GM12878 (cell line): ENCODE data around the gene AGAP2. TPM values are rescaled to one million over a fixed set of nuclear protein-coding genes. Genes with fewer than 3 reads are reported as not detected.

Experiments
- ATAC-seq: fragments of 200-7000 bp; cut with Tn5 transposase; 3 replicates; pipeline ENCODE4 v1.9.1; 2020; ENCODE audit warnings: mild to moderate bottlenecking, moderate library complexity
- BruUV-seq: library from RNA; stranded (reverse); fragments of 400-500 nt; replicated peaks from 2 replicates; lab custom pipeline; 2021; lab: Mats Ljungman, UMichigan
- CTCF ChIA-PET: fragments of 300-600 bp; sonication (Branson Sonifier 250); formaldehyde crosslinking; extraction: SDS; loops from one replicate; lab custom pipeline; 2021; ENCODE audit warnings: inconsistent platforms; lab: Yijun Ruan, JAX
- POLR2A ChIA-PET: fragments of 350-600 bp; formaldehyde crosslinking; extraction: SDS; loops from one replicate; lab custom pipeline; 2021; ENCODE audit warnings: inconsistent platforms; lab: Charles Lee
- RAD21 ChIA-PET: fragments of 300-600 bp; sonication (Branson Sonifier 250); formaldehyde crosslinking; loops from one replicate; lab custom pipeline; 2023; ENCODE audit warnings: antibody characterized with exemption; ENCODE audit not compliant: unreplicated experiment; lab: Charles Lee
- SMC1A ChIA-PET: fragments of 300-600 bp; sonication (Branson Sonifier 250); formaldehyde crosslinking; loops from one replicate; lab custom pipeline; 2023; ENCODE audit not compliant: unreplicated experiment, uncharacterized antibody; lab: Charles Lee
- DNase-seq: peaks from one replicate; pipeline ENCODE4 v3.0.0-alpha.2; 2011; ENCODE audit warnings: low read depth, low spot score
- FAIRE-seq: peaks from 3 replicates; lab custom pipeline; 2011; peaks lifted over from hg19 to GRCh38; lab: Jason Lieb, UNC
- H2AFZ ChIP-seq: 2 replicates; pipeline ENCODE4 v1.6.0; 2011; ENCODE audit warnings: low read depth, low read length, control low read depth; ENCODE audit not compliant: control insufficient read depth
- H3K27ac ChIP-seq: 2 replicates; pipeline ENCODE4 v1.5.1; 2011; ENCODE audit warnings: control low read depth; ENCODE audit not compliant: control insufficient read depth, insufficient read depth
- H3K27me3 ChIP-seq, 2 experiments: replicated peaks in 1 of 2; 2 replicates each; pipeline versions ENCODE4 v1.6.0 to v1.6.1; 2011; ENCODE audit warnings: low read length in 1 of 2; ENCODE audit not compliant: control insufficient read depth in 2 of 2, insufficient read depth in 2 of 2
- H3K36me3 ChIP-seq, 2 experiments: 2 replicates each; pipeline ENCODE4 v1.5.1; 2011; ENCODE audit warnings: low read length in 1 of 2; ENCODE audit not compliant: control insufficient read depth in 2 of 2, insufficient read depth in 2 of 2
- H3K4me1 ChIP-seq: 2 replicates; pipeline ENCODE4 v1.6.1; 2011; ENCODE audit warnings: mild to moderate bottlenecking, low read length, moderate library complexity, mixed read lengths; ENCODE audit not compliant: control insufficient read depth, insufficient read depth
- H3K4me2 ChIP-seq: 2 replicates; pipeline ENCODE4 v1.6.0; 2011; ENCODE audit warnings: control low read depth; ENCODE audit not compliant: control insufficient read depth, insufficient read depth
- H3K4me3 ChIP-seq: fragments of 200-600 bp; sonication (generic); 2 replicates; pipeline ENCODE4 v1.5.1; 2016
- H3K79me2 ChIP-seq: 2 replicates; pipeline ENCODE4 v1.6.0; 2011; ENCODE audit warnings: low read length; ENCODE audit not compliant: control insufficient read depth, insufficient read depth
- H3K9ac ChIP-seq: 2 replicates; pipeline ENCODE4 v1.8.0; 2011; ENCODE audit warnings: low read length, control low read depth, mixed read lengths; ENCODE audit not compliant: control insufficient read depth, insufficient read depth
- H3K9me3 ChIP-seq: replicated peaks from 3 replicates; pipeline ENCODE4 v1.5.1; 2011; ENCODE audit warnings: mild to moderate bottlenecking, low read length; ENCODE audit not compliant: control insufficient read depth, insufficient read depth
- H4K20me1 ChIP-seq: 2 replicates; pipeline ENCODE4 v1.6.0; 2011; ENCODE audit not compliant: control insufficient read depth, insufficient read depth
- ATF3 ChIP-seq: IDR thresholded peaks from 2 replicates; pipeline ENCODE4 v1.6.1; 2011; ENCODE audit warnings: low read depth, mild to moderate bottlenecking, low read length, moderate library complexity, borderline replicate concordance; ENCODE audit errors: extremely low read depth
- CREB1 ChIP-seq: IDR thresholded peaks from 2 replicates; pipeline ENCODE4 v1.6.1; 2012; ENCODE audit warnings: low read depth, mild to moderate bottlenecking, inconsistent platforms
- FOXM1 ChIP-seq: IDR thresholded peaks from 2 replicates; pipeline ENCODE4 v1.6.1; 2012; ENCODE audit warnings: low read depth, mild to moderate bottlenecking, inconsistent platforms, low read length, moderate library complexity
- IRF3 ChIP-seq: fragments of 450-650 bp; IDR thresholded peaks from 2 replicates; pipeline ENCODE4 v1.6.1; 2014; ENCODE audit warnings: mild to moderate bottlenecking
- MLLT1 ChIP-seq: fragments of 450-650 bp; IDR thresholded peaks from 2 replicates; pipeline ENCODE4 v1.6.1; 2016; ENCODE audit warnings: mild to moderate bottlenecking
- MTA3 ChIP-seq: IDR thresholded peaks from 2 replicates; pipeline ENCODE4 v1.6.1; 2012; ENCODE audit warnings: low read length, inconsistent platforms, borderline replicate concordance
- PAX5 ChIP-seq: IDR thresholded peaks from 2 replicates; pipeline ENCODE4 v1.6.1; 2011; ENCODE audit warnings: low read depth, low read length, borderline replicate concordance
- POLR2A ChIP-seq: IDR thresholded peaks from 2 replicates; pipeline ENCODE4 v1.6.1; 2011; ENCODE audit warnings: low read depth, mild to moderate bottlenecking, low read length
- POU2F2 ChIP-seq: IDR thresholded peaks from 3 replicates; pipeline ENCODE4 v1.6.1; 2011; ENCODE audit warnings: low read depth, mild to moderate bottlenecking, low read length, borderline replicate concordance
- SMC3 ChIP-seq: IDR thresholded peaks from 2 replicates; pipeline ENCODE4 v1.6.1; 2011; ENCODE audit warnings: low read length, improper control_type of control experiment, borderline replicate concordance
- SREBF1 ChIP-seq: IDR thresholded peaks from 2 replicates; pipeline ENCODE4 v1.6.1; 2012; ENCODE audit warnings: mild to moderate bottlenecking, low read length
- TARDBP ChIP-seq: IDR thresholded peaks from 2 replicates; pipeline ENCODE4 v1.6.1; 2016; ENCODE audit warnings: borderline replicate concordance
- USF2 ChIP-seq: IDR thresholded peaks from 2 replicates; pipeline ENCODE4 v1.6.1; 2011; ENCODE audit warnings: low read depth, low read length, improper control_type of control experiment, borderline replicate concordance
- YBX1 ChIP-seq: fragments of 450-650 bp; IDR thresholded peaks from 2 replicates; pipeline ENCODE4 v1.6.1; 2016; ENCODE audit warnings: antibody characterized with exemption
- WGBS: methylation state at CpG from one replicate; pipeline ENCODE4 v1.1.6; 2016; ENCODE audit warnings: low lambda C conversion rate; ENCODE audit not compliant: insufficient replicate concordance, insufficient coverage; ENCODE audit errors: missing lambda C conversion rate; 5-methylcytosine and 5-hydroxymethylcytosine counted together
- in situ Hi-C: fragments of 300-500 bp; cut with MboI; formaldehyde crosslinking; loops from 9 replicates; pipeline ENCODE4 v1.14.3; 2018; ENCODE audit warnings: mixed read lengths
- intact Hi-C: fragments of 100-400 bp; cut with micrococcal nuclease; formaldehyde crosslinking; loops from one replicate; pipeline ENCODE4 v1.14.2; 2022; ENCODE audit not compliant: unreplicated experiment
- polyA plus RNA-seq, 11 experiments: library from polyadenylated mRNA; depleted of rRNA in 4 of 11; unstranded in 6 of 11; stranded (reverse) in 5 of 11; fragments of >200 nt; fragmentation: Nextera tagmentation in 4 of 11; fragmentation: Illumina TruSeq in 1 of 11; extraction: Ambion mirVana in 4 of 11; extraction: Trizol in 1 of 11; gene quantifications; 1 replicate in 1 of 11; 2 replicates in 10 of 11; pipeline versions ENCODE4 v1.2.1 to v1.2.3, GENCODE V29; 2011 to 2016; ENCODE audit warnings: inconsistent platforms in 2 of 11, missing spikeins in 2 of 11, low read depth in 1 of 11
- total RNA-seq, 4 experiments: library from RNA; depleted of rRNA in 3 of 4; stranded (reverse); fragments of >200 nt in 3 of 4; fragmentation: Illumina TruSeq in 1 of 4; extraction: Trizol in 1 of 4; gene quantifications; 2 replicates each; pipeline versions ENCODE4 v1.2.1 to v1.2.3, GENCODE V29; 2013 to 2021

Gene AGAP2
- total and polyA plus RNA-seq, 10 of the 15 experiments (the other 5 are each of a cell fraction or from before 2014, with no cell fraction given): 0.29 to 19.8 (median 11.0) TPM

- Histone ChIP-seq H4K20me1 (no peaks in the 10 kb centered on the region), H3K79me2 (peaks cover 12% of the 10 kb centered on the region), H3K27me3 (no peaks in the 10 kb centered on the region), H2AFZ (peak overlapping the region; percentile 81), H3K9ac (no peak overlapping the region), H3K27ac (no peak overlapping the region), H3K4me2 (peak overlapping the region; percentile 40), H3K36me3 (peaks cover 2 to 10% of the 10 kb centered on the region in 2 experiments), H3K4me3 (no peak overlapping the region), H3K4me1 (peaks cover 3% of the 10 kb centered on the region; the same call in 1 of the 2 replicates), H3K9me3 (no peaks in the 10 kb centered on the region)
- 58% methylated on average over 10 of the region's 10 CpGs for WGBS
- no peak for FAIRE-seq
- CTCF ChIA-PET: interaction anchor here (0.7 to 2.8 kb wide), 7 partner anchors 12 to 455 kb away, joined by 3 to 8 read pairs (median 6); partner anchors contain the start of gene GLI1
- DNase-seq: no peak
- intact Hi-C loops (loop anchor here (5.0 kb wide), 1 partner anchor 101 kb away; the partner anchor contains the start of gene PIP4K2C), in situ Hi-C loops (no loop called here)
- POLR2A ChIA-PET: no interaction called here
- RAD21 ChIA-PET: interaction anchor here (1.4 to 2.2 kb wide), 3 partner anchors 48 to 216 kb away, joined by 3 to 7 read pairs (median 3); no protein-coding TSS in a partner anchor
- SMC1A ChIA-PET: interaction anchor here (1.0 to 1.1 kb wide), 2 partner anchors 31 to 59 kb away, joined by 4 to 6 read pairs; no protein-coding TSS in a partner anchor
- TF ChIP-seq MLLT1 (peak; percentile 35; the same call in 1 of the 2 replicates), CREB1 (no peak)
- BruUV-seq: no TSS peak
- no peak for ATAC-seq
These were observed 45.3 kb downstream of the AGAP2 start for GRCh38 chr12:57693317-57693658.

- DNase-seq: no peak
- no TSS peak for BruUV-seq
- SMC1A ChIA-PET: interaction anchor here (1.0 to 1.1 kb wide), 2 partner anchors 30 to 58 kb away, joined by 4 to 6 read pairs; no protein-coding TSS in a partner anchor
- 82% methylated on average over 15 of the region's 15 CpGs for WGBS
- Histone ChIP-seq H3K4me3 (no peak overlapping the region), H3K36me3 (peaks cover 2 to 10% of the 10 kb centered on the region in 2 experiments), H3K4me2 (no peak overlapping the region), H2AFZ (no peak overlapping the region), H3K9ac (no peak overlapping the region), H3K4me1 (peaks cover 3% of the 10 kb centered on the region; the same call in 1 of the 2 replicates), H3K27ac (no peak overlapping the region), H4K20me1 (no peaks in the 10 kb centered on the region), H3K79me2 (peaks cover 12% of the 10 kb centered on the region), H3K27me3 (no peaks in the 10 kb centered on the region), H3K9me3 (no peaks in the 10 kb centered on the region)
- CTCF ChIA-PET: interaction anchor here (0.7 to 2.8 kb wide), 8 partner anchors 13 to 234 kb away, joined by 3 to 8 read pairs (median 6); partner anchors contain the start of gene GLI1
- RAD21 ChIA-PET: no interaction called here
- in situ Hi-C loops (no loop called here), intact Hi-C loops (loop anchor here (5.0 kb wide), 1 partner anchor 100 kb away; the partner anchor contains the start of gene PIP4K2C)
- no peak for ATAC-seq
- POLR2A ChIA-PET: interaction anchor here (0.6 kb wide), 1 partner anchor 328 kb away, joined by 4 read pairs; no protein-coding TSS in a partner anchor
- FAIRE-seq: no peak
- TF ChIP-seq YBX1 (no peak), MTA3 (no peak), POU2F2 (no peak), POLR2A (no peak), ATF3 (no peak), USF2 (no peak), SMC3 (no peak), SREBF1 (no peak), FOXM1 (no peak), PAX5 (no peak), IRF3 (no peak), TARDBP (no peak)
These were observed 46.0 kb downstream of the AGAP2 start for GRCh38 chr12:57692500-57692899.
